Fibroblast of villous mesenchyme (primary cell): Measurements from ENCODE around the gene ADD3. TPM values are rescaled to one million over a fixed set of nuclear protein-coding genes. Genes with fewer than 3 reads are reported as not detected.

Experiments used
- DNase-seq: peaks from one replicate; pipeline ENCODE4 v3.0.0-alpha.2; 2010; ENCODE audit warnings: low read depth
- H3K4me3 ChIP-seq: 2 replicates; pipeline ENCODE4 v1.5.1; 2011; ENCODE audit warnings: low read depth, mild to moderate bottlenecking, low read length
- total RNA-seq: library from RNA; depleted of rRNA; stranded (reverse); fragments of >200 nt; gene quantifications from 2 replicates; pipeline ENCODE4 v1.2.3, GENCODE V29; 2012
- TF ChIP-seq, protein P1 (sequence below): IDR thresholded peaks from 2 replicates; pipeline ENCODE4 v1.5.1; 2012; ENCODE audit warnings: low read depth, mild to moderate bottlenecking, low read length; ENCODE audit not compliant: insufficient read depth

ADD3 gene
- total RNA-seq, 1 donor: 97.6 TPM

DNA sequence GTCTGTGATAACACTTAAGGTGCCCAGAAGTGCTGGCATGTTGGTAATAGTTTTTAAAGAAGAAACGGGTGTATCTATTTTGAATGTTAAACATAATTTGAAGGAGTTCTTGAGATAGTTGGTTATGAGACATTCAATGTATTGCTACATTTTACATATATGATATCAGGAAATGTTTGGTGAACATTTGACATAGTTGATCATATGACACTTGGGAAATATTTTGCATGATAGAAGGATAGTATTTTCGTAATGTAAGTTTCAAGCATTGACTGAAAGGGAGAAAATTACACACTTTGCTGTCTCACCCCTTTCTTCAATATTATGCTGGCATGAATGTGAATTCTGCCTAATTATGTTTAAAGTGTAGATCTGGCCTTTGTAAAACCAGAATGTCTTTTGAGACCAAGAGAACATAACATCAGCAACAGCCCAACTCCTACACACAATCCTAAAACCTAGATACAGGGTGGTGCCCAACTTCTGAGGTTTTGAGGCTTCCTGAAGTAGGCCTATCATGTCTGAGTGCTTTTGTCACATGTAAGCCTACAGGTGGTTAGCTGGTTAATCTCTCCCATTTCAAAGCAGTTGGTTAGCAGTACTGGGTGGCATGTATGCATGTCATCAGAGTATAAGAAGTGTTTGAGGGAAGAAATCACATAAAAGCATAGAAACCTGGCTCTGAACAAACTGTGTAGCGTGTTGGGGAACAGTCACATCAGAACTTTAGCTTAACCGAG, 2.1 kb downstream of the ADD3 start:
- TF ChIP-seq, protein P1, sequence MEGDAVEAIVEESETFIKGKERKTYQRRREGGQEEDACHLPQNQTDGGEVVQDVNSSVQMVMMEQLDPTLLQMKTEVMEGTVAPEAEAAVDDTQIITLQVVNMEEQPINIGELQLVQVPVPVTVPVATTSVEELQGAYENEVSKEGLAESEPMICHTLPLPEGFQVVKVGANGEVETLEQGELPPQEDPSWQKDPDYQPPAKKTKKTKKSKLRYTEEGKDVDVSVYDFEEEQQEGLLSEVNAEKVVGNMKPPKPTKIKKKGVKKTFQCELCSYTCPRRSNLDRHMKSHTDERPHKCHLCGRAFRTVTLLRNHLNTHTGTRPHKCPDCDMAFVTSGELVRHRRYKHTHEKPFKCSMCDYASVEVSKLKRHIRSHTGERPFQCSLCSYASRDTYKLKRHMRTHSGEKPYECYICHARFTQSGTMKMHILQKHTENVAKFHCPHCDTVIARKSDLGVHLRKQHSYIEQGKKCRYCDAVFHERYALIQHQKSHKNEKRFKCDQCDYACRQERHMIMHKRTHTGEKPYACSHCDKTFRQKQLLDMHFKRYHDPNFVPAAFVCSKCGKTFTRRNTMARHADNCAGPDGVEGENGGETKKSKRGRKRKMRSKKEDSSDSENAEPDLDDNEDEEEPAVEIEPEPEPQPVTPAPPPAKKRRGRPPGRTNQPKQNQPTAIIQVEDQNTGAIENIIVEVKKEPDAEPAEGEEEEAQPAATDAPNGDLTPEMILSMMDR: no peak
- no peak for DNase-seq
- peak overlapping the region; percentile 89 for H3K4me3 ChIP-seq

- peak overlapping the region; percentile 89 for H3K4me3 ChIP-seq
- TF ChIP-seq, protein P1: no peak
- no peak for DNase-seq
Measured at GRCh38 chr10:110010486-110011378, 2.9 kb downstream of the ADD3 start.

DNA sequence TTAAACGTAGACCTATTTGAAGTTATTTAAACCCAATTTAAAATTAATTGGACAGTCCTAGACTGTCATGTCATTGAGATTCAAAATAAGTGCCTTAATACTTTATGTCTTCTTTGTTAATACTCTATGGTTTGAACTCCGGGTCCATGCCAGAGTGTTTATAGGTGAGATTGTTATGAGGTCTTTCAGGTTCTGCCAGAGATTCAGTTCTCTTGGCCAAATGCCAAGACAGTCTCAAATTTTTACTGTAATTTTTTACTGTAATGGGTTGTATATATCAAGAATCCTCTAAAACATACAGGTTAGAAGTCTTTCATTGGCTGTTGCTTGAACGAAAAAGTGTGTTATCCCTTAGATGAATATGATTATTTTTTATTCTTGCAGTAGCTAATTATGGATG, 3.9 kb downstream of the ADD3 start:
- no peak for DNase-seq
- H3K4me3 ChIP-seq: no peak overlapping the region

DNA sequence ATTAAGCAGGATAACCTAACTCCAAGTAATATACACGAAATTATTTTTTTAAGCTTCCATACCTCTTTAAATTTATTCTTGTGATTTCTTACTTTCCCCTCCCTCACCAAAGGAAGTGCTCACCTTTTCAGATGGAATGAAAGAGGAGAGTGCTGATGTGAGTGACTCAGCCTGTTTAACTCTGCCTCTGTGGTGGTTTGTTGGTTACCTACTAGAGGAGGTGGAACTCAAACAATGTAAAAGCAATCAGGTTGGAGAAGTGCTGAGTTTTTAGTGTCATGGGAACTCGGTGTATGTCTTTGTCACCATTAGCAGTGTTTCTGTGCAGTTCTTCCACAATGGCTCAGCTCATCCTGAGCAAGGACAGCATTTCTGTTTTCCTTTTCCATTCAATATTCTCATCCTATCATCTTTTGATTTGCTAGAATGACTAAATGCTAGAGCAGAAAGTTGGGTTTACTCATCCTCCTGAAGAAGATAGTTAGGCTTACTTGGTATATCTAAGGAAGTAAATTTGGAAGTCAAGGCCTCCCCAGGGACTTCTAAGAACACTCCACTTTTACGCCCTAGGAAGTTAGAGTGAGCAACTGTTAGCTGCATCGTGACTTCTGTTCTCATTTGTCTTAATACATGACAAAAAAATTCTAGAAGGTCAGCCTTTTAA, 6.0 kb downstream of the ADD3 start:
- DNase-seq: no peak
- no peak overlapping the region for H3K4me3 ChIP-seq
- TF ChIP-seq, protein P1: no peak

More for the DNA sequence above, 3.9 kb downstream of the ADD3 start:
- TF ChIP-seq, protein P1: no peak

- no peak overlapping the region for H3K4me3 ChIP-seq
- TF ChIP-seq, protein P1: peak; percentile 37
- DNase-seq: peak; percentile 54
Measured at GRCh38 chr10:110016039-110016438, 8.3 kb downstream of the ADD3 start.

- TF ChIP-seq, protein P1: no peak
- no peak overlapping the region for H3K4me3 ChIP-seq
- peak; percentile 70 for DNase-seq
Measured at GRCh38 chr10:110017052-110017451, 9.3 kb downstream of the ADD3 start.
